HG02610 (cell line): Measurements from ENCODE around the gene CCDC107.
"Not testable (repeated sequence)": the region's sequence is repeated elsewhere in the genome, so short reads cannot be mapped to it uniquely, and the experiment has no call there.

Source experiments
- ATAC-seq: cut with Tn5 transposase; IDR thresholded peaks from one replicate; pipeline ENCODE4 v1.9.1; 2021; ENCODE audit warnings: mild to moderate bottlenecking, moderate library complexity; ENCODE audit not compliant: unreplicated experiment

The CCDC107 gene, protein sequence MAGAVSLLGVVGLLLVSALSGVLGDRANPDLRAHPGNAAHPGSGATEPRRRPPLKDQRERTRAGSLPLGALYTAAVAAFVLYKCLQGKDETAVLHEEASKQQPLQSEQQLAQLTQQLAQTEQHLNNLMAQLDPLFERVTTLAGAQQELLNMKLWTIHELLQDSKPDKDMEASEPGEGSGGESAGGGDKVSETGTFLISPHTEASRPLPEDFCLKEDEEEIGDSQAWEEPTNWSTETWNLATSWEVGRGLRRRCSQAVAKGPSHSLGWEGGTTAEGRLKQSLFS

DNA sequence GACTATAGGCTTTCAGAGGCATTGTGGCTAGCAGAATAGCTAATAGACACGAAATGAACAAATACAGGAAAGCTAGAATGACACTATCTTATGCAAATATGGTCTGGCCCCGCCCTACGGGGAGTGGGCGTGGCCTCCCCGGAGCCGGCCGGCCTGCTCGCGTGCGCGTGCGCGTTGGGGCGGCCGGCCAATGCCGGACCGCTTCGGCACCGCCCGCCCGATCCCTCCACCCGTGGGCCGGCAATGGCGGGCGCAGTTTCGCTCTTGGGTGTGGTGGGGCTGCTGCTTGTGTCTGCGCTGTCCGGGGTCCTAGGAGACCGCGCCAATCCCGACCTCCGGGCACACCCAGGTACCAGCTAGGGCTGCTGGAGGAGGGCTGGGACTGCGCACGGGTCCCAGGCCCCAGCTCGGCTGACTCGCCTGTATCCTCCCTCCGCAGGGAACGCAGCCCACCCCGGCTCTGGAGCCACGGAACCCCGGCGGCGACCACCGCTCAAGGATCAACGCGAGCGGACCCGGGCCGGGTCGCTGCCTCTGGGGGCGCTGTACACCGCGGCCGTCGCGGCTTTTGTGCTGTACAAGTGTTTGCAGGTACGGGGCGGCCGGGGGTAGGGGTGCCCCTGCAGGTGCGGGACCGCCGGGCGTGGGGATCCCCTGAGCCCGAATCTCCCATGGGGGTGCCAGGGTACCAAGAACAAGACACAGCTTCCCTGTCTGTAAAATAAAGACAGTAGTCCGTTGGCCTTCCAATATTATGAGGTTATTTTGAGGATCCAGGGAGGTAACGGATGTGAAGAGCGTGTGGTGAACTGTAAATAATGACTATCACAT lies at the start of gene CCDC107:
TSS of gene CCDC107 (plus strand) at position 156 of the 831 bp plus-strand sequence. CDS start at position 244, 88 bp downstream.
- peak; percentile 50 for ATAC-seq

DNA sequence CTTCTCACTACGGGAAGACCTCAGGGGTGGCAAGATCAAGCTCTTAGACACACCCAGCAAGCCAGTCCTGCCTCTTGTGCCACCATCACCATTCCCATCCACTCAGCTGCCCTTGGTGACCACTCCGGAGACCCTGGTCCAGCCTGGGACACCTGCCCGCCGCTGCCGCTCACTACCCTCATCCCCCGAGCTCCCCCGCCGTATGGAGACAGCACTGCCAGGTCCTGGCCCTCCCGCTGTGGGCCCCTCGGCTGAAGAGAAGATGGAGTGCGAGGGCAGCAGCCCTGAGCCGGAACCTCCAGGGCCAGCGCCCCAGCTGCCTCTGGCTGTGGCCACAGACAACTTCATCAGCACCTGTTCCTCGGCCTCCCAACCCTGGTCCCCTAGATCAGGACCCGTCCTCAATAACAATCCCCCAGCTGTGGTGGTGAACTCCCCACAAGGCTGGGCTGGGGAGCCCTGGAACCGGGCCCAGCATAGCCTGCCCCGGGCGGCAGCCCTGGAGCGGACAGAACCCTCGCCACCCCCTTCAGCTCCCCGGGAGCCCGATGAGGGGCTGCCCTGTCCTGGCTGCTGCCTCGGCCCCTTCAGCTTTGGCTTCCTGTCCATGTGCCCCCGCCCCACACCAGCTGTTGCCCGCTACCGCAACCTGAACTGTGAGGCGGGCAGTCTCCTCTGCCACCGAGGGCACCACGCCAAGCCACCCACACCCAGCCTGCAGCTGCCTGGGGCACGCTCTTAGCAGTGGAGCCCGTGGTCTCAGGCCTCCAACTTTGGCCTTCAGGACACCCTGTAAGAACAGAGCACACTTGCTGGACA lies 48.9 kb upstream of the CCDC107 start:
- ATAC-seq, result no peak

DNA sequence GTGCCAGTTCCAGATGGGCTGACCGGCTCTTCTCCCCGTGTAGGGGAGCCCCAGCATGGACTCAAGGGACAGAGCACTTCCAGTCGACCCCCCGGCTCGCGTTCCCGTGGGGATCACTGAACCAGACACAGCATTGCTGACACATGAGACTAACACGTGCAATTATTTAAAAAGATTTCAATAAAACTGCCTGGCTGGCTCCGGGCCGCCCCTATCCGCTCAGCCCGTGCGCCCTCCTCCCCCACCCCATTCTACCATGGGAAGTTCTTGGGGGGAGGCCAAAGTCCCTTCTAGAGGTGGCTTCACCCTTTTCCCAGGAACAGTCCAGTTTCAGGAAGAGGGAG lies 48.3 kb upstream of the CCDC107 start:
- ATAC-seq, result no peak

DNA sequence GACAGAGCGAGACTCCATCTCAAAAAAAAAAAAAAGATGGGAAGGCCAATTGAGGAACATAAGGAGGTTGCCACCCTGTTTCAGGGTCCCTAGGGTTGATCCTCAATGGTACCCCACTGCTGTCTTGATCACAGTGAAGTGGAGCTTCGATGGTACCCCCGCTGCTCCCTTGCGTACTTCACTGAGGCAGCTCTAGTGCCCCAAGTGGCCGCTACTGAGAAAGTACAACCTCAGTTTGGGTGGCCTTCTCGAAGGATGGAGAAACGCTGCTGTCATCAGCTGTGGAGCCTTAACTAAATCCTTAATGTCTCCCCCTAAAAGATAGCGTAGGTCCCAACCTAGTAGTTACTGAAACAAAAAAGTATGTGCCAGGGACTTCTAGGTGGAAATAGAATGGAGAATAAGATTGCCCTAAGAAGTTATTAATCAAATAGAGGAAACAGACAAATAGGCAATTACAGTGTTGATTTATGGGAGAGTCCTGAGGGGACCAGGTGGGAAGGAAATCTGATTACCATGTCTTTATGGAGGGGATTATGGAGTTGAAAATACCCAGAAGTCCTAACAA lies 46.8 kb upstream of the CCDC107 start:
- peak; percentile 41 for ATAC-seq

DNA sequence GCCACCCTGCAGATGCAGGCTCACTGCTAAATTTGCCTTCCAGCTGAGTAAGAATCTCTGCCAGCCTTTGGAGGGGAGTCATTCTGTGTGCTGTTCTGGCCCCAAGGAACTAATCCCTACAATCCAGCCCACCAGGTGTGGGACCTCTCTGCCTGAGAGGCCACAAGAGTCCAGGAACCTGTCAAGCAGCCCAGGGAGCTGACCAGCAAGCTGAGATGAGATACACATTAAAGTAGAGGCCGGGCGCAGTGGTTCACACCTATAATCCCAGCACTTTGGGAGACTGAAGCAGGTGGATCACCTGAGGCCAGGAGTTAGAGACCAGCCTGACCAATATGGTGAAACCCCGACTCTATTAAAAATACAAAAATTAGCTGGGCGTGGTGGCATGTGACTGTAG lies 46.0 kb upstream of the CCDC107 start:
- not testable (repeated sequence) for ATAC-seq

DNA sequence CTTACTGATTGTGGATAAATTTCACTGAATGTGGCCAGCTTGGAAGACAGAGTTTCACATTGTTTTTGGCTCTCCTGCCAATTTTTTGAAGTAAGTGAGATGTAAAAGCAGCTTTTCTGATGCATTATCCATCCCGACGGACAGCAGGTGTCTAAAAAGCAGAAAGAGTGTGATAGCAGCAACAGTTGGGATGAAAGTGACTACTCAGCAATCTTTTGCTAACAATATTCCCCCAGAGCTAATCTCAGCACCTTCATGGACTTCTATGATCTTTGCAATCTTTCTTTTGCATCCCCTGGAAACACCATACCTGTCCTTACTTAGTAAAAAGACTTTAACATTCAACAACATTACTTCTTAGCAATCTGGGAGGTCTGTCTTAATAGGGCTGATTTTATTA lies 45.2 kb upstream of the CCDC107 start:
- ATAC-seq, result no peak

DNA sequence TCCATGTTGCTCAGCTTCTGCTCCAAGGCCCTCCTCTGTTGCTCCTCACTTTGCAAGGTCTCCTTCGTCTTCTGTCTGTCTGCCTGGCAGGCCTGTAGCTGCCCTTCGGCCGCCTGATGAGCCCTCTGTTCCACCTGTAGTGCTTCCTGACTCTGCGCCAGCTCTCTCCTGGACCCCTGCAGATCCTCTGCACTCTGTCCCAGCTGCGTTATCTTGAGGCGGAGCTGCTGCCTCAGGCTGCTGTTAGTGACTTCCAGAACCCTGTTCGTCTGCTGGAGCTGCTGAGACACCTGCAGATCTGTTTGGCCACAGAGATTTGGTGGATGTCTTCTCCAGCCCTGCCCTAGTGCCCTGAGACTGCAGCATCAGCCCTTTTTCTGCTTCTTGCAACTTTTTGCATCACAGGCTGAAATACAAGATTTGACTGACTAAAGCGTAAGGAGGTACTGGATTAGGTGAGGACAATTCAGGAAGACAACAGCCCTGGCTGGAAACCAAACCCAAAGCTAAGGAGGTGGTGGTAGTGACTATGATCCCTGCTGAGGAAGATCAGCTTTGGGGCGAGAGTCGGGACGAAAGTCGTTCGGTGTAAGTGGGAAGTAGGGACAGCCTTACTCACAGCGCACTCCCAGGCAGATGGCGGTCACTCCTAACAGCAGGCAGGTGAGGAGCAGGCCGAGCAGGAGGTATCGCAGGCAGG lies 42.0 kb upstream of the CCDC107 start:
- no peak for ATAC-seq

DNA sequence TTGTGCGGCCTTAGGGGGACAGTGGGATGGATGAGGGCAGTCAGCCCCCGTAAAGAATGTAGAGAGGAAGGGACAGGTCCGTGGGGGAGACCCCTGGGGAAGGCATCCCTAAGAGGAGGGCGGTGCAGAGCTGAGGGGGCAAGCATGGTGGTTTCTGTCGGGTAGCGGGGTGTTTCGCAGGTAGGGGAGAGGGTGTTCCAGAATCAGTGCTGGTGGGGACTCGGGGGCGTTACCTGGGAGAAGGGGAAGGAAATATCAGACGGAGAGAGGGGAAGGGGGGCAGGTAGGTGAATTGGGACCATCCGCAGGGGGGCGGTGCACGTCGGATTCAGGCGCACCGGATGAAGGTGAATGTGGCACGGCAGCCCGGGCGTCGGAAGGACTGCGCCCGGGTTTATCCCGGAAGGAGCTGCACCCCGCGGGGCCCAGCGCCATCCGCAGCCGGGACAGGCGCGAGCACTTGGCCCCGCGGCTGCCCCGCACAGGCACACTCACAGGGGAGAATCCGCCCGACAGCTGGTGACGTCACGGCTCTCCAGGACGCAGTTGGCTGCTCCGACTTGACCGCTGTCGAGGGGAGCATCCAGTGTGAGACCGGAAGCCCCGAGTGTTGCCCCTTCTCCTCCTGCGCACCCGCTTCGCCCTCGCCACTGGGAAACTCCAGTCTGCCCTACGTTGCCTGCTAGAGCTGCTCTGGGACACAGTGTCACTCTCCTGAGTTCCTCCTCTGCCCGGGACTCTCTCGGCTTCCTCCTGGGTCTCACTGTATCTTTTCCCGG lies 41.2 kb upstream of the CCDC107 start:
- ATAC-seq, result no peak

DNA sequence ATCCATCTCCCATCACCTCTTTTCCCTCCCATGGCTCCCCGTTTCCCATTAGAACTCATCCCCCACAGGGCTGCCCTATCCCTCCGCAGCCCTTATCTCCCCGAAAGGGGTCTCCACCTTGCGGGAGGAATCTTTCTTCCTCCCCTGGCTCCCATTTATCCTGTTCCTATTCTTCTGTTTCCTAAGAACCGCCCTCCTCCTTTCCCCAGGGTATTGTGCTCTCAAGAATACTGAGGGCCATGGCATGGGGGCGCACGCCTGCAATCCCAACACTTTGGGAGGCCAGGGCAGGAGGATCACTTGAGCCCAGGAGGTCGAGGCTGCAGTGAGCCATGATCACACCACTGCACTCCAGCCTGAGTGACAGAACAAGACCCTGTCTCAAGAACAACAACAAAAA lies 40.5 kb upstream of the CCDC107 start:
- no peak for ATAC-seq

DNA sequence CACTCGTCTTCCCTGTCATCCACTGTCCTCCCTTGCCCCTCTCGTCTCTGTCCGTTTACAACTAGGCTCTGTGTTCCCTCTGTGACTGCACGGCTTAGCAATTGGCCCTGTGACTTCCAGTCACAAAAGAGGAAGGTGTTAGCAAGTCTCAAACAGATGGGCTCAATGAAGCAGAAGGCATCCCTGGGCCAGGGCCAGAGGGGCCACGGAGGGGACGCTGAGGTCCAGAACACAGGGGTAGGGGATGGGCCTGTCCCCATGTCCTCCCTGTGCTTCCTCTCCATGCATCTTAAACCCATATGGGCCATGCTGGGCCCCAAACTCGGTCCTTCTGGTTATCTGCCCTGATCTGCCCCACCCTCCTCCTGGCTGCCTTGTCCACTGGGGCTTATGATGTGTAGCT lies 39.8 kb upstream of the CCDC107 start, which contains the start of gene CD72:
TSS of gene CD72 (minus strand) at position 89 of the 403 bp plus-strand sequence. CDS start 110 bp downstream, outside the sequence.
- no peak for ATAC-seq

DNA sequence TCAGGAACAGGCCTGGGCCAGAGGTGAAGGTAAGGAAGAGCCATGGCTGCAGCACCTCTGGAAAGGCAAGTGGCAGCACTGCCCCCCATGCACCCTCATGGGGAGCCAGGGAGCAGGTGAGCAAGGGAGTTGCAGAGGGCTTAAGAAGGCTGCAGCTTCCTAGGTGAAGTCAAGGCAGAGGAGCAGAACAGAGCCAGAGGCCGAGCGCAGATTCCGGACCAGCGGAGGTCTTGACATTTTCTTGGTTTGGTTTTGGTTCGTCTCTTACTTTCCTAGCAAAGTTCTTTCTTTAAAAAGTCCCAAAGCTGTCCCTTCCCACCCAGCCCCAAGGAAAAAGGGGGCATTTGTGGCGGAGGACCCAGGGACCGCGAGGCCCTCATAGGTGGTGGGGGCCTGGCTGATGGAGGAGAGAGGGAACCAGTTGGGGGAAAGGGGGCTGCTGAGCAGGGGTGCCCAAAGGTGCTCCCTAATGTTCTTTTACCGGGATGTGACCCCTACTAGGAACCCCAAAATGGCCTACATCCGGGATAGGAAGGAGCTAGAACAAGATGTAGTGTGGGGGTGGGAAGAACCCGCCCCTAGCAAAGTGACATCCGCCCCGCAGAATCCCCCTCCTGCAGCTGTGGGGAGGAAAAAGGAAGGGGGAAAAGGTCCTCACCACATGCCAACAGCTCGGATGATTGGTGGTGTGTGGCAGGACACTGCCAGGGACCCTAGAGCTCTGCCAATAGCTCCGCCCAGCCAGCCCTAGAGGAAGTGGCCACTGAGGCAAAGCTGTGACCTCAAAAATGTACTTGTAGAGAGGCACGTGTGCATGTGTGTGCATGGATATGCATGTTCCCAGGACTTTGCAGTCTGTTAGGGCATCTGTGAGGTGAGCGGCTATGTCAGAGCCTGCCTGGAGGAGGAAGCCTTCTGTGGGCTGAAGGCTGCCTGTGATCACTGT lies 39.0 kb upstream of the CCDC107 start:
- ATAC-seq, result peak; percentile 42

DNA sequence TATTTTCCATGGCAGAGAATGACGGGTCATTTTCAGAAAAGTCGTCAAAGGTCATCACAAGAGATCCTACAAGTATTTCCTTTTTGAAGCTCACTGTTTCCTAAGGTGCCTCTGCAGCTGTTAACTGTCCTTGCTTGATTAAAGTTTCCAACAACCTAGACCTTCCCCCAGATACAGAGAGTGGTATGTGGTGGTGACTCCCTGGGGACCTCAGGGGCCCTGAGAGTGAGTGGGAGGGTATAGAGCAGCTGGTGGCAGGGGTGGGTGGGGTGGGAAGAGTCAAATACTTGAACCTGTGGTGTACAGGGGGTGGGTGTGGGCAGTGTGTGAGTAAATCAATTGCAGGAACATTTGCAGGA lies 38.3 kb upstream of the CCDC107 start:
- ATAC-seq, result peak; percentile 39

DNA sequence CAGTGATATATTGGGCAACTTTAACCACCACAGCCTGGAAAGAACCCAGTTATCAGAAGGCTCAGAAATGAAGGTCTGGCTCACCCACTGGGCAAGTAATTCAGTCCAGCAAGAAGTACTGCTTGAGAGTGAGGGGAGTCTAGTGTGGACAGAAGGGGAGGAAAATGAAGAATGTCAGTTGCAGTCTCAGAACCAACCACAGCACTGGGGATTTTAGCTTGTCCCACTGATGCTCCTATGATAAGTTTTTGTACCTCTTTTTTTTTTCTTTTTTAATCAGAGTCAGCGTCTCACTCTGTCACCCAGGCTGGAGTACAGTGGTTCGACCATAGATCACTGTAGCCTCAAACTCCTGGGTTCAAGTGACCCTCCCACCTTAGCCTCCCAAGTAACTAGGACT lies 30.5 kb upstream of the CCDC107 start:
- no peak for ATAC-seq

DNA sequence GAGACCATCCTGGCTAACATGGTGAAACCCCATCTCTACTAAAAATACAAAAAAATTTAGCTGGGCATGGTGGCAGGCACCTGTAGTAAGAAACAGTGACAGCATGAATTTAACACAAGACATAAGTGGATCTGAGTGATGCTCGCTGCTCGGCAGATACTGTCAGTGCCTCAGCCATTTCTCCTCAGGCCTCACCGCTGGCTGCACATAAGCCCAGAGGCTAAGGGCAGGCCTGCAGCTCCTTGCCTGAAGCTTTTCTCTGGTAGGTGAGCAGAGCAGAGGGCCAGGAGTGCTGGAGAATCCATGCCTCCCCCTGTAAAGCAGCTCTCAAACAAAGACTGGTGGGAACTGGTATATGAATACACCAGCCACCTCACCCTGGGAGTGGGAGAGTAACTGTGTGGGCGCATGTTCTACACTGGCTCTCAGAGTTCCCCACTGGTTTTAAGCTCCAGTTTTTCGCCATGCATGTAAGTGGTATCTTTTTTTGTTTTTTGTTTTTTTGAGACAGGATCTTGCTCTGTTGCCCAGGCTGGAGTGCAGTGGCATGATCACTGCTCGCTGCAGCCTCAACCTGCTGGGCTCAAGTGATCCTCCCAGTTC lies 29.6 kb upstream of the CCDC107 start:
- ATAC-seq, result no peak

DNA sequence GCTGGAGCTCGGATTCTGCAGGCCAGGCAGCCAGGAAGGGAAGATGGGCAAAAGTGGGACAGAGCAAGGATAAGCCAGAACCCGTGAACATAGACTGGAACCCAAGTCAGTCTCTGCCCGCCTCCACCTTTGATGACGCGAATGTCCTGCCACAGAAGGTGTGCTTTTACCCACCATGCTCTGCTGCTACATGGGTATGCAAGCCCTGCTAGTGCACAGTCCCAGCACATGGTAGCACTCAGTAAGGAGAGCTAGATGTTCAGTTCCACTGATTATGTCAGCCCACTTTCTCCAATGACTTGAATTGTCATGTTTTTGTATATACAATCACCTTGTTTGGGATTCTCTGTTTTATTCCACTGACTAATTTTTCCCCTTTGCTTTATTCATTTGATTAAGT lies 28.5 kb upstream of the CCDC107 start:
- ATAC-seq, result no peak

DNA sequence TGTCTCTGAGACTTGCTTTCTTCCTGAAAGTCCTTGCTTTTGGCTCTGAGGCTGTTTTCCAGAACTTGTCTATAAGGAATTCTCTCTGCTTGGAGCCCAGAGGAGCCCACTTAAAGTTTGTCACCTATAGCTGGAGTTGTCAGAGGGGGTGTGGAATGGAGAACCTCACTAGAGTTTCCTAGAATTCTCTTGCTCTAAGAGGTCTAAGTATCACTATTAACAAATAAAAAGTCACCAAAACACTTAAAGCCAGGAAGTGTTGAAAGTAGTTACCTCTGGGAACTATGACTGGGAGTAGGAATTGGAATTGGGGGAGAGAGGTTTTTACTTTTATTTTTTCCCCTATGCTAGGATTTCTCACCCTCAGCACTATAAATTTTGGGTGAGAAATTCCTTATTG lies 22.4 kb upstream of the CCDC107 start:
- ATAC-seq, result no peak

DNA sequence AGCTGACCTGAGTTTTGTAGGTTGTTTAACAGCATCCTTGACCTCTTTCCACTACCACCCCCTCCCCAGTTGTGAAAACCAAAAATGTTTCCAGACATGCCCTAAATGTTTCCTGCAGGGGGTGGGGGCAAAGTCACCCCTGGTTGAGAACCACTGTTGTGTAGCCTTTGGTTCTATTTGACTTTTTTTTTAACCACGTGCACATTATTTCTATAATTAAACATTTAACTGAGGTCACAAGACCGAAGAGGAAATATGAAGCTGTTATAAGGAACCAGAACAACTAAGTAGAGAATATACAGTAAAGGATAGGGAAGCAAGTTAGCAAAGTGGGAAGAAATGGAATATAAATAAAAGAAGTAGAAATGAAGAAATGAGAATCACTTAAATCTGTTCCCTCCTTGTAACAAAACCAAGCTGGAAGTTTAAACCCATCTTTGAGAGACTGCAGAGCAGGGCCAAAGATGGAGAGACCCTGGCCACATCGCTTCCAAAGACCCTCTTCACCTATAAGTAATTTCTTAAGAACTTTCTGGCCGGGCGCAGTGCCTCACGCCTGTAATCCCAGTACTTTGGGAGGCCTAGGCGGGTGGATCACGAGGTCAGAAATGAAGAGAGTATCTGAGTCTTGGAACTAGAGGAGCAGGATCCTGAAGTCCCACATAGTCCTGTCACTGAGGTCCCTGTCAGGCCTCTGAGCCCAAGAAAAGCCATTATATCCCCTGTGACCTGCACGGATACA lies 21.8 kb upstream of the CCDC107 start:
- ATAC-seq, result no peak

DNA sequence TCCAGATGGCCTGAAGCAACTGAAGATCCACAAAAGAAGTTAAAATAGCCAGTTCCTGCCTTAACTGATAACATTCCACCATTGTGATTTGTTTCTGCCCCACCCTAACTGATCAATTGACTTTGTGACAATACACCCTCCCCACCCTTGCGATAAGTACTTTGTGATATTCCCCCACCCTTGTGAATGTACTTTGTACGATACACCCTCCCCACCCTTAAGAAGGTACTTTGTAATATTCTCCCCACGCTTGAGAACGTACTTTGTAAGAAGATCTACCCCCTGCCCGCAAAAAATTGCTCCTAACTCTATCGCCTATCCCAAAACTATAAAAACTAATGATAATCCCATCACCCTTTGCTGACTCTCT lies 21.2 kb upstream of the CCDC107 start:
- ATAC-seq, result not testable (repeated sequence)
